ENCODE measurements around the gene CD164L2. TPM values are rescaled to one million over a fixed set of nuclear protein-coding genes. Genes with fewer than 3 reads are reported as not detected.
A peak's percentile ranks its signal among the peaks of the same experiment; 100 is the strongest.

Gene CD164L2
- total and polyA plus RNA-seq, 2 experiments from 2014 or later: 2.0 to 2.8 TPM

GRCh38 chr1:27357281-27358037 lies 25.7 kb downstream of the CD164L2 start:
- peak overlapping the region; percentile 80 for H2AFZ ChIP-seq
- peaks cover 8% of the 10 kb centered on the region; the same call in 1 of the 2 replicates for H3F3A ChIP-seq (replicated peaks; ENCODE audit: low read depth)
- H3K4me3 ChIP-seq: peak overlapping the region; percentile 51
- no peaks in the 10 kb centered on the region for H3K79me2 ChIP-seq (replicated peaks; ENCODE audit: insufficient read depth)
- H3K9me3 Mint-ChIP-seq: no peaks in the 10 kb centered on the region
- H3K27ac Mint-ChIP-seq: no peak overlapping the region
- TF ChIP-seq ZNF462 (CRISPR knock-in tag; IDR thresholded peaks at IDR 0.05) (no peak), EZH2 (IDR thresholded peaks at IDR 0.05; ENCODE audit: low read depth, unreplicated experiment) (peak; percentile 35), CREB1 (CRISPR knock-in tag; IDR thresholded peaks at IDR 0.05; ENCODE audit: low read depth) (0 out of 2 replicates have a peak, but pooled peaks have one; percentile 27), REST (IDR thresholded peaks at IDR 0.05; ENCODE audit: unreplicated experiment) (no peak), ZNF331 (CRISPR knock-in tag; IDR thresholded peaks at IDR 0.05; ENCODE audit: low read depth) (no peak), POLR2AphosphoS5 (IDR thresholded peaks at IDR 0.05; ENCODE audit: low read depth) (no peak), JUNB (IDR thresholded peaks at IDR 0.05; ENCODE audit: unreplicated experiment) (no peak), NANOG (IDR thresholded peaks at IDR 0.05; ENCODE audit: borderline replicate concordance) (no peak), ETS1 (IDR thresholded peaks at IDR 0.05) (no peak), STAT1 (IDR thresholded peaks at IDR 0.05; ENCODE audit: unreplicated experiment) (no peak), CTCF (conservative IDR thresholded peaks at IDR 0.05; ENCODE audit: low read depth in 2 of 2) (peak; percentile 81 to 97), EZH2phosphoT487 (IDR thresholded peaks at IDR 0.05; ENCODE audit: unreplicated experiment) (no peak), ZNF114 (CRISPR knock-in tag; IDR thresholded peaks at IDR 0.05) (no peak)
- no peaks in the 10 kb centered on the region for H3K9me2 ChIP-seq (ENCODE audit: insufficient read depth)
- DNase-seq (ENCODE audit: low spot score): peak; percentile 87
- H3K27me3 ChIP-seq (ENCODE audit: insufficient read depth): peaks cover 47% of the 10 kb centered on the region
- H4K20me1 ChIP-seq (replicated peaks; ENCODE audit: insufficient read depth): no peaks in the 10 kb centered on the region
- H3K4me1 Mint-ChIP-seq: peaks cover 16% of the 10 kb centered on the region; the same call in 2 of the 3 replicates
- H3K36me3 Mint-ChIP-seq (ENCODE audit: low read depth): peaks cover 5% of the 10 kb centered on the region; the same call in 1 of the 3 replicates
- H3K4me3 Mint-ChIP-seq: peak overlapping the region; percentile 29; the same call in 1 of the 3 replicates
- no peak overlapping the region for H3K27ac ChIP-seq (ENCODE audit: low read depth)
- ATAC-seq: peak; percentile 72
- H3K27me3 Mint-ChIP-seq (ENCODE audit: insufficient read depth, low read depth, poor library complexity): peaks cover 42% of the 10 kb centered on the region
- H3K36me3 ChIP-seq (ENCODE audit: insufficient read depth): no peaks in the 10 kb centered on the region
- H3K4me1 ChIP-seq (ENCODE audit: insufficient read depth): peaks cover 14% of the 10 kb centered on the region
- H3K4me2 ChIP-seq: peak overlapping the region; percentile 84

All from GM23338 (cell line).